ENCODE measurements around the gene SDK1. TPM values are rescaled to one million over a fixed set of nuclear protein-coding genes. Genes with fewer than 3 reads are reported as not detected.

SDK1 gene
- total RNA-seq, 1 donor from 2014 or later = 16.7 TPM

GRCh38 chr7:3345699-3346481 lies 44.8 kb downstream of the SDK1 start:
- Histone ChIP-seq H3K27me3 (no peaks in the 10 kb centered on the region), H3K4me3 (no peak overlapping the region), H3K36me3 (no peaks in the 10 kb centered on the region), H3K4me1 (no peaks in the 10 kb centered on the region), H3K9me3 (no peaks in the 10 kb centered on the region), H3K27ac (no peak overlapping the region)
- TF ChIP-seq POLR2A (IDR thresholded peaks at IDR 0.05) (no peak), POLR2AphosphoS5 (IDR thresholded peaks at IDR 0.05; ENCODE audit: insufficient read depth in 1 of 2, low read depth in 1 of 2) (no peak)
- TF ChIP-seq, protein P1, sequence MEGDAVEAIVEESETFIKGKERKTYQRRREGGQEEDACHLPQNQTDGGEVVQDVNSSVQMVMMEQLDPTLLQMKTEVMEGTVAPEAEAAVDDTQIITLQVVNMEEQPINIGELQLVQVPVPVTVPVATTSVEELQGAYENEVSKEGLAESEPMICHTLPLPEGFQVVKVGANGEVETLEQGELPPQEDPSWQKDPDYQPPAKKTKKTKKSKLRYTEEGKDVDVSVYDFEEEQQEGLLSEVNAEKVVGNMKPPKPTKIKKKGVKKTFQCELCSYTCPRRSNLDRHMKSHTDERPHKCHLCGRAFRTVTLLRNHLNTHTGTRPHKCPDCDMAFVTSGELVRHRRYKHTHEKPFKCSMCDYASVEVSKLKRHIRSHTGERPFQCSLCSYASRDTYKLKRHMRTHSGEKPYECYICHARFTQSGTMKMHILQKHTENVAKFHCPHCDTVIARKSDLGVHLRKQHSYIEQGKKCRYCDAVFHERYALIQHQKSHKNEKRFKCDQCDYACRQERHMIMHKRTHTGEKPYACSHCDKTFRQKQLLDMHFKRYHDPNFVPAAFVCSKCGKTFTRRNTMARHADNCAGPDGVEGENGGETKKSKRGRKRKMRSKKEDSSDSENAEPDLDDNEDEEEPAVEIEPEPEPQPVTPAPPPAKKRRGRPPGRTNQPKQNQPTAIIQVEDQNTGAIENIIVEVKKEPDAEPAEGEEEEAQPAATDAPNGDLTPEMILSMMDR (IDR thresholded peaks at IDR 0.05) = no peak
- intact Hi-C loops (cut with DNase I) = no loop called here
- DNase-seq (ENCODE audit: extremely low spot score in 2 of 2) = no peak

DNA sequence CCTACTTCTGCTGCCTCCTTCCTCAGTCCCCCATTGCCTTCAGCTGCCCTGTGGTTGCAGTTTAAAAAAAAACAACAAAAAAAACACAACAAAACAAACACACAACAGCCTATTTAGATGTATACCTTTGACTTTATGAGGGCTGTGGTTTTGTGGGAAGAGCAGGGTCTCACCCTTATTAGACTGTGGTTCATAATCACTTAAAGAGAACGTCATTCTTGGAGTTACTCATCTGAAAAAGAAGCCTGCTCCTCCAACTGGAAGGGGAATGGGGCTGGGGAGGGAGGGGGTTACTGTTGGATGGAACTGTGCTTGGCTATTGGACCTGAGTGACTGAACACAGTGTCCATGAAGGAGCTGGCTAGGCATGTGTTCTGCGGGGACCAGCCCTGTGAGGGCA lies 48.1 kb downstream of the SDK1 start:
- H3K27ac ChIP-seq = no peak overlapping the region
- H3K36me3 ChIP-seq = no peaks in the 10 kb centered on the region
- H3K4me1 ChIP-seq = no peaks in the 10 kb centered on the region
- TF ChIP-seq POLR2AphosphoS5 (IDR thresholded peaks at IDR 0.05; ENCODE audit: insufficient read depth in 1 of 2, low read depth in 1 of 2) (no peak), POLR2A (IDR thresholded peaks at IDR 0.05) (no peak)
- TF ChIP-seq, protein P1 (IDR thresholded peaks at IDR 0.05) = no peak
- no peak for DNase-seq (ENCODE audit: extremely low spot score in 2 of 2)
- no peaks in the 10 kb centered on the region for H3K27me3 ChIP-seq
- H3K4me3 ChIP-seq = no peak overlapping the region
- H3K9me3 ChIP-seq = no peaks in the 10 kb centered on the region
- intact Hi-C loops (cut with DNase I) = no loop called here

- TF ChIP-seq, protein P1 (IDR thresholded peaks at IDR 0.05) = no peak
- TF ChIP-seq POLR2AphosphoS5 (IDR thresholded peaks at IDR 0.05; ENCODE audit: insufficient read depth in 1 of 2, low read depth in 1 of 2) (no peak), POLR2A (IDR thresholded peaks at IDR 0.05) (no peak)
- no peaks in the 10 kb centered on the region for H3K36me3 ChIP-seq
- no peaks in the 10 kb centered on the region for H3K9me3 ChIP-seq
- H3K4me3 ChIP-seq = no peak overlapping the region
- no peak overlapping the region for H3K27ac ChIP-seq
- H3K4me1 ChIP-seq = no peaks in the 10 kb centered on the region
- DNase-seq (ENCODE audit: extremely low spot score in 2 of 2) = no peak
- H3K27me3 ChIP-seq = no peaks in the 10 kb centered on the region
- intact Hi-C loops (cut with DNase I) = no loop called here
Measured at GRCh38 chr7:3356173-3356572, 55.1 kb downstream of the SDK1 start.

- Histone ChIP-seq H3K36me3 (no peaks in the 10 kb centered on the region), H3K4me3 (no peak overlapping the region), H3K4me1 (no peaks in the 10 kb centered on the region), H3K27ac (no peak overlapping the region), H3K27me3 (no peaks in the 10 kb centered on the region), H3K9me3 (no peaks in the 10 kb centered on the region)
- no peak for DNase-seq (ENCODE audit: extremely low spot score in 2 of 2)
- intact Hi-C loops (cut with DNase I) = no loop called here
- TF ChIP-seq POLR2A (IDR thresholded peaks at IDR 0.05) = no peak
- TF ChIP-seq, protein P1 (IDR thresholded peaks at IDR 0.05) = no peak
- TF ChIP-seq POLR2AphosphoS5 (IDR thresholded peaks at IDR 0.05; ENCODE audit: insufficient read depth in 1 of 2, low read depth in 1 of 2) = no peak
Measured at GRCh38 chr7:3358991-3359390, 57.9 kb downstream of the SDK1 start.

DNA sequence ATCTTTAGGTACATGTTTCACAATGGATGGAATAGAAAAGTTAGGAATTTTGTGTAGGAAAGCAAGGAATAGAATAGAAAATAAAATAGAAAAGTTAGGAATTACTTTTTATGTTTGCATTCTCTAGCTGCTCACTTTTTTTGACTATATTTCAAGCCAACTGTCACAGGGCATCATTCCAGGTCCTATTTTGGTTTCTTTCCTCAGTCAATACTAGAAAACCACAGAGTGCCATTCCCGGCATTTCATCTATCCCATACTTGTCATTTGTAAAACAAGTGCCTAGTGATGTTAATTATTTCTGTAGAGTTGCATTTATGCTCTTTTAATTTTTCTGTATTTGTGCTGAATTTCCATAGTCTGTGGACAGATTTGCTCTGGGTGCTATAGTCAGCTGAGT lies 66.2 kb downstream of the SDK1 start:
- no peaks in the 10 kb centered on the region for H3K36me3 ChIP-seq
- intact Hi-C loops (cut with DNase I) = no loop called here
- TF ChIP-seq POLR2A (IDR thresholded peaks at IDR 0.05) (no peak), POLR2AphosphoS5 (IDR thresholded peaks at IDR 0.05; ENCODE audit: insufficient read depth in 1 of 2, low read depth in 1 of 2) (no peak)
- TF ChIP-seq, protein P1 (IDR thresholded peaks at IDR 0.05) = no peak
- H3K4me1 ChIP-seq = peaks cover 12% of the 10 kb centered on the region
- no peak for DNase-seq (ENCODE audit: extremely low spot score in 2 of 2)
- H3K4me3 ChIP-seq = no peak overlapping the region
- H3K27me3 ChIP-seq = no peaks in the 10 kb centered on the region
- no peaks in the 10 kb centered on the region for H3K9me3 ChIP-seq
- no peak overlapping the region for H3K27ac ChIP-seq

Data from vagina (tissue), 2 donors.